ENCODE measurements around the gene MAP4K2. TPM values are rescaled to one million over a fixed set of nuclear protein-coding genes. Genes with fewer than 3 reads are reported as not detected.

The MAP4K2 gene
- polyA plus RNA-seq, 3 donors: 9.9 to 38.0 (median 12.6) TPM

GRCh38 chr11:64762674-64763525 is 40.1 kb downstream of the MAP4K2 start:
- peaks cover 0 to 22% of the 10 kb centered on the region in 2 donors for H3K4me1 ChIP-seq (ENCODE audit: control insufficient read depth in 1 of 2, insufficient read depth in 2 of 2, low read length in 2 of 2)
- no peaks in the 10 kb centered on the region for H3K27me3 ChIP-seq (ENCODE audit: control insufficient read depth in 2 of 2, insufficient read depth in 2 of 2, low read length in 2 of 2)
- peaks cover 24% of the 10 kb centered on the region for H3K79me2 ChIP-seq (ENCODE audit: insufficient read depth, low read length)
- H3K27ac ChIP-seq (ENCODE audit: low read depth in 1 of 2, low read length in 2 of 2): peak overlapping the region in 1 of 2 donors; percentile 2
- no peak overlapping the region for H3K4me3 ChIP-seq (replicated peaks in 1 of 3; ENCODE audit: low read depth in 2 of 3, low read length in 3 of 3)
- H3K4me2 ChIP-seq (replicated peaks; ENCODE audit: extremely low read depth, low read length, poor library complexity, severe bottlenecking): no peak overlapping the region
- Mint-ChIP-seq H3K4me1 (peaks cover 34% of the 10 kb centered on the region), H3K36me3 (peaks cover 50 to 63% of the 10 kb centered on the region in 2 donors), H3K27ac (peak overlapping the region in 5 of 7 donors; percentile 6 to 75 (median 67)), H3K4me3 (no peak overlapping the region), H3K9me3 (no peaks in the 10 kb centered on the region), H3K27me3 (ENCODE audit: low read depth in 3 of 3) (peaks cover 0 to 6% (median 1%) of the 10 kb centered on the region in 3 donors)
- no peak for DNase-seq
- no peak overlapping the region for H2AFZ ChIP-seq (ENCODE audit: insufficient read depth, low read depth, low read length, poor library complexity, severe bottlenecking)
- H3K36me3 ChIP-seq (replicated peaks in 1 of 2; ENCODE audit: control insufficient read depth in 1 of 2, insufficient read depth in 2 of 2, low read length in 2 of 2): peaks cover 54 to 59% of the 10 kb centered on the region in 2 donors
- peaks cover 74% of the 10 kb centered on the region for H4K20me1 ChIP-seq (ENCODE audit: insufficient read depth, low read length)
- TF ChIP-seq, protein P1, sequence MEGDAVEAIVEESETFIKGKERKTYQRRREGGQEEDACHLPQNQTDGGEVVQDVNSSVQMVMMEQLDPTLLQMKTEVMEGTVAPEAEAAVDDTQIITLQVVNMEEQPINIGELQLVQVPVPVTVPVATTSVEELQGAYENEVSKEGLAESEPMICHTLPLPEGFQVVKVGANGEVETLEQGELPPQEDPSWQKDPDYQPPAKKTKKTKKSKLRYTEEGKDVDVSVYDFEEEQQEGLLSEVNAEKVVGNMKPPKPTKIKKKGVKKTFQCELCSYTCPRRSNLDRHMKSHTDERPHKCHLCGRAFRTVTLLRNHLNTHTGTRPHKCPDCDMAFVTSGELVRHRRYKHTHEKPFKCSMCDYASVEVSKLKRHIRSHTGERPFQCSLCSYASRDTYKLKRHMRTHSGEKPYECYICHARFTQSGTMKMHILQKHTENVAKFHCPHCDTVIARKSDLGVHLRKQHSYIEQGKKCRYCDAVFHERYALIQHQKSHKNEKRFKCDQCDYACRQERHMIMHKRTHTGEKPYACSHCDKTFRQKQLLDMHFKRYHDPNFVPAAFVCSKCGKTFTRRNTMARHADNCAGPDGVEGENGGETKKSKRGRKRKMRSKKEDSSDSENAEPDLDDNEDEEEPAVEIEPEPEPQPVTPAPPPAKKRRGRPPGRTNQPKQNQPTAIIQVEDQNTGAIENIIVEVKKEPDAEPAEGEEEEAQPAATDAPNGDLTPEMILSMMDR (IDR thresholded peaks at IDR 0.05): no peak
- 78% methylated on average over 6 of the region's 13 CpGs for WGBS (ENCODE audit: insufficient coverage)
- H3K9ac ChIP-seq (ENCODE audit: insufficient read depth, low read length, poor library complexity, severe bottlenecking): no peak overlapping the region
- intact Hi-C loops (cut with micrococcal nuclease): no loop called here
- H3K9me3 ChIP-seq (replicated peaks in 1 of 2; ENCODE audit: control insufficient read depth in 1 of 2, insufficient read depth in 1 of 2, low read length in 2 of 2): no peaks in the 10 kb centered on the region

- intact Hi-C loops (cut with micrococcal nuclease): no loop called here
- Histone ChIP-seq H3K4me3 (replicated peaks in 1 of 3; ENCODE audit: low read depth in 2 of 3, low read length in 3 of 3) (no peak overlapping the region), H4K20me1 (ENCODE audit: insufficient read depth, low read length) (peaks cover 68% of the 10 kb centered on the region), H3K27me3 (ENCODE audit: control insufficient read depth in 2 of 2, insufficient read depth in 2 of 2, low read length in 2 of 2) (no peaks in the 10 kb centered on the region), H3K4me1 (ENCODE audit: control insufficient read depth in 1 of 2, insufficient read depth in 2 of 2, low read length in 2 of 2) (peaks cover 0 to 16% of the 10 kb centered on the region in 2 donors), H3K79me2 (ENCODE audit: insufficient read depth, low read length) (peaks cover 17% of the 10 kb centered on the region), H2AFZ (ENCODE audit: insufficient read depth, low read depth, low read length, poor library complexity, severe bottlenecking) (no peak overlapping the region), H3K36me3 (replicated peaks in 1 of 2; ENCODE audit: control insufficient read depth in 1 of 2, insufficient read depth in 2 of 2, low read length in 2 of 2) (peaks cover 48 to 53% of the 10 kb centered on the region in 2 donors), H3K9ac (ENCODE audit: insufficient read depth, low read length, poor library complexity, severe bottlenecking) (no peak overlapping the region), H3K4me2 (replicated peaks; ENCODE audit: extremely low read depth, low read length, poor library complexity, severe bottlenecking) (no peak overlapping the region), H3K9me3 (replicated peaks in 1 of 2; ENCODE audit: control insufficient read depth in 1 of 2, insufficient read depth in 1 of 2, low read length in 2 of 2) (no peaks in the 10 kb centered on the region), H3K27ac (ENCODE audit: low read depth in 1 of 2, low read length in 2 of 2) (peak overlapping the region in 1 of 2 donors; percentile 3)
- 79% methylated on average over 5 of the region's 5 CpGs for WGBS (ENCODE audit: insufficient coverage)
- Mint-ChIP-seq H3K27me3 (ENCODE audit: low read depth in 3 of 3) (peaks cover 0 to 6% (median 1%) of the 10 kb centered on the region in 3 donors), H3K36me3 (peaks cover 45 to 57% of the 10 kb centered on the region in 2 donors), H3K4me1 (peaks cover 29% of the 10 kb centered on the region), H3K9me3 (no peaks in the 10 kb centered on the region), H3K27ac (peak overlapping the region in 4 of 7 donors; percentile 71 to 78 (median 76)), H3K4me3 (no peak overlapping the region)
- no peak for DNase-seq
- TF ChIP-seq, protein P1 (IDR thresholded peaks at IDR 0.05): no peak
These were observed 40.7 kb downstream of the MAP4K2 start for GRCh38 chr11:64762277-64762673.

Data from CD14-positive monocyte (primary cell).